PC-9 (cell line): Measurements from ENCODE around the gene PRKCH.
"Not testable (repeated sequence)": the region's sequence is repeated elsewhere in the genome, so short reads cannot be mapped to it uniquely, and the experiment has no call there.

Experiments used
- EZH2 ChIP-seq: fragments of 200-600 bp; sonication (generic); IDR thresholded peaks from 2 replicates; pipeline ENCODE4 v1.8.0; 2017; ENCODE audit warnings: antibody characterized with exemption, low read depth
- TF ChIP-seq, protein P1 (sequence below): fragments of 200-600 bp; sonication (generic); conservative IDR thresholded peaks from 2 replicates; pipeline ENCODE4 v1.6.1; 2017; ENCODE audit warnings: mixed run types, antibody characterized with exemption, mild to moderate bottlenecking, moderate library complexity

GRCh38 chr14:61415934-61416333 lies 94.6 kb downstream of the PRKCH start:
- TF ChIP-seq, protein P1, sequence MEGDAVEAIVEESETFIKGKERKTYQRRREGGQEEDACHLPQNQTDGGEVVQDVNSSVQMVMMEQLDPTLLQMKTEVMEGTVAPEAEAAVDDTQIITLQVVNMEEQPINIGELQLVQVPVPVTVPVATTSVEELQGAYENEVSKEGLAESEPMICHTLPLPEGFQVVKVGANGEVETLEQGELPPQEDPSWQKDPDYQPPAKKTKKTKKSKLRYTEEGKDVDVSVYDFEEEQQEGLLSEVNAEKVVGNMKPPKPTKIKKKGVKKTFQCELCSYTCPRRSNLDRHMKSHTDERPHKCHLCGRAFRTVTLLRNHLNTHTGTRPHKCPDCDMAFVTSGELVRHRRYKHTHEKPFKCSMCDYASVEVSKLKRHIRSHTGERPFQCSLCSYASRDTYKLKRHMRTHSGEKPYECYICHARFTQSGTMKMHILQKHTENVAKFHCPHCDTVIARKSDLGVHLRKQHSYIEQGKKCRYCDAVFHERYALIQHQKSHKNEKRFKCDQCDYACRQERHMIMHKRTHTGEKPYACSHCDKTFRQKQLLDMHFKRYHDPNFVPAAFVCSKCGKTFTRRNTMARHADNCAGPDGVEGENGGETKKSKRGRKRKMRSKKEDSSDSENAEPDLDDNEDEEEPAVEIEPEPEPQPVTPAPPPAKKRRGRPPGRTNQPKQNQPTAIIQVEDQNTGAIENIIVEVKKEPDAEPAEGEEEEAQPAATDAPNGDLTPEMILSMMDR = not testable (repeated sequence)
- TF ChIP-seq EZH2 = not testable (repeated sequence)
